Karpas-422 (cell line): ENCODE data around the gene FZD8. TPM values are rescaled to one million over a fixed set of nuclear protein-coding genes. Genes with fewer than 3 reads are reported as not detected.

Experiments used
- DNase-seq: peaks from one replicate; pipeline ENCODE4 v3.0.0-alpha.2; 2015
- H2AFZ ChIP-seq: fragments of 200-600 bp; sonication (generic); 2 replicates; pipeline ENCODE4 v1.6.1; 2014; ENCODE audit warnings: antibody characterized with exemption, low read length, mixed read lengths
- H3K27ac ChIP-seq: fragments of 200-600 bp; sonication (generic); 2 replicates; pipeline ENCODE4 v1.5.1; 2014; ENCODE audit warnings: mild to moderate bottlenecking, low read length, moderate library complexity
- H3K27me3 ChIP-seq: fragments of 200-600 bp; sonication (generic); 2 replicates; pipeline ENCODE4 v1.6.1; 2014; ENCODE audit warnings: low read length, mixed read lengths
- H3K36me3 ChIP-seq: fragments of 200-600 bp; sonication (generic); 2 replicates; pipeline ENCODE4 v1.6.1; 2014; ENCODE audit warnings: low read length, mixed read lengths; ENCODE audit not compliant: insufficient read depth
- H3K4me1 ChIP-seq: fragments of 200-600 bp; sonication (generic); 2 replicates; pipeline ENCODE4 v1.6.1; 2014; ENCODE audit warnings: mild to moderate bottlenecking, low read length, mixed read lengths
- H3K4me2 ChIP-seq: fragments of 200-600 bp; sonication (generic); 2 replicates; pipeline ENCODE4 v1.6.1; 2014; ENCODE audit warnings: low read length, low read depth, mild to moderate bottlenecking; ENCODE audit not compliant: poor library complexity, severe bottlenecking
- H3K4me3 ChIP-seq: fragments of 200-600 bp; sonication (generic); 2 replicates; pipeline ENCODE4 v1.5.1; 2014; ENCODE audit warnings: mild to moderate bottlenecking, antibody characterized with exemption, low read length, mixed read lengths
- H3K79me2 ChIP-seq: fragments of 200-600 bp; sonication (generic); 2 replicates; pipeline ENCODE4 v1.6.1; 2014; ENCODE audit warnings: mild to moderate bottlenecking, low read length, mixed read lengths
- H3K9ac ChIP-seq: fragments of 200-600 bp; sonication (generic); 2 replicates; pipeline ENCODE4 v1.6.0; 2014; ENCODE audit warnings: low read length
- H3K9me2 ChIP-seq: fragments of 200-600 bp; sonication (generic), shearing (Covaris generic); replicated peaks from 2 replicates; pipeline ENCODE4 v1.6.0; 2014; ENCODE audit warnings: mild to moderate bottlenecking, low read length, moderate library complexity; ENCODE audit not compliant: insufficient read depth
- H3K9me3 ChIP-seq: fragments of 300-700, 200-600 bp; sonication (generic); 2 replicates; pipeline ENCODE4 v1.6.1; 2014; ENCODE audit warnings: low read length, mixed read lengths
- H4K20me1 ChIP-seq: fragments of 200-600 bp; sonication (generic); 2 replicates; pipeline ENCODE4 v1.6.1; 2014; ENCODE audit warnings: mild to moderate bottlenecking, antibody characterized with exemption, low read length, low read depth; ENCODE audit not compliant: insufficient read depth
- total RNA-seq: library from RNA; depleted of rRNA; stranded (reverse); fragments of >200 nt; shearing (Covaris generic); gene quantifications from 2 replicates; pipeline ENCODE4 v1.2.3, GENCODE V29; 2014; ENCODE audit warnings: low replicate concordance

Gene FZD8
- total RNA-seq, 1 experiment from 2014 or later = 0.52 TPM

DNA sequence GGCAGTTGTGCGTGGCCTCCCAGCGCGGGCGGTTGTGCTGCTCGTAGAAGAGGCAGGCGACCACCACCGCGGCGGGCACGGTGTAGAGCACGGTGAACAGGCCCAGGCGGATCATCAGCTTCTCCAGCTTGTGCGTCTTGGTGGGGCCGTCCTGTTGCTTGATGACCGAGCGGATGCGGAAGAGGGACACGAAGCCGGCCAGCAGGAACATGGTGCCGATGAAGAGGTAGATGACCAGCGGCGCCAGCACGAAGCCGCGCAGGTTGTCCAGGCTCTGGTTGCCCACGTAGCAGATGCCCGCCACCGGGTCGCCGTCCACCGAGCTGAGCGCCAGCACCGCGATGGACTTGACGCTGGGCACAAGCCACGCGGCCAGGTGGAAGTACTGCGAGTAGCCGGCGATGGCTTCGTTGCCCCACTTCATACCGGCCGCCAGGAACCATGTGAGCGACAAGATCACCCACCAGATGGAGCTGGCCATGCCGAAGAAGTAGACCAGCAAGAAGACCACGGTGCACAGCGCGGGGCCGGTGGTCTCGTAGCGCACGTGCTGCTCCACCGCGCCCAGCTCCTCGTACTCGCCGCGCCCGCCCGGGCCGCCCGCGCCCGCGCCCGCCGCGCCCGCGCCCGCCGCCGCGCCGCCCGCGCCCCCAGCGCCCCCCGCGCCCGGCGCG lies 2.2 kb downstream of the FZD8 start:
- H3K4me1 ChIP-seq = no peaks in the 10 kb centered on the region
- H3K9ac ChIP-seq = no peak overlapping the region
- H3K9me2 ChIP-seq = no peaks in the 10 kb centered on the region
- DNase-seq = no peak
- no peaks in the 10 kb centered on the region for H3K79me2 ChIP-seq
- no peaks in the 10 kb centered on the region for H3K9me3 ChIP-seq
- no peak overlapping the region for H3K4me3 ChIP-seq
- no peak overlapping the region for H2AFZ ChIP-seq
- H3K4me2 ChIP-seq = no peak overlapping the region
- no peaks in the 10 kb centered on the region for H3K27me3 ChIP-seq
- H3K36me3 ChIP-seq = no peaks in the 10 kb centered on the region
- H3K27ac ChIP-seq = no peak overlapping the region
- no peaks in the 10 kb centered on the region for H4K20me1 ChIP-seq

DNA sequence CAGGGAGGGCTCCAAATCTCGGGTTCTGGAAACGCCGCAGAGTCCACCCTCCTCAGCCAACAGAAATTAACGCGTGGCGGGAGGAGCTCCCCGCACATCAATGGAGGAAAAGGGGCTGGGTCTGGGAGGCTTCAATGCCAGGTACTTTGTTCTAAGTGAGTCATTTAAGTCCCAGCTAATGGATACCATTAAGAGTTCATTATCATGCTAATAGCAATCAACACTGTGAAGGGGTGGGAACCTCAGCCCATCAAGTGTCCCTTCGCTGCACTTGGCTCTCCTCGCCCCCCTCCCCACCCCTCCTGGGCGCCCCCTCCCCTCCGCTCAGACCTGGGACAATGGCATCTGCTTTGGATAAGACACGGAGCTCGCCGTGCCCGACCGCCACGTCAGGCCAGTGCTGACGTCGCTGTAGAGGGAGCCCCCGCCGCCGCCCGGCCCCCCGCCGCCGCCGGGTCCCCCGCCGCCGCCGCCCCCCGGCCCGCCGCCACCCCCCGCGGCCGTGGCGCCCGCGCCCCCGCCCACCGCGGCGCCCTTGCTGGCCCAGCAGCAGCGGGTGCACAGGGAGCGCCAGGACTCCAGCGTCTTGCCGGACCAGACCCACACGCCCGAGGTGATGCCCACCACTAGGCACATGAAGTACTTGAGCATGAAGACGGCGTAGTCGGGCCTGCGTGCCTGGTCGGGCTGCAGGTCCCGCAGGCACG lies 2.9 kb downstream of the FZD8 start:
- Histone ChIP-seq H3K79me2 (no peaks in the 10 kb centered on the region), H2AFZ (no peak overlapping the region), H3K4me2 (no peak overlapping the region), H3K4me3 (no peak overlapping the region), H3K36me3 (no peaks in the 10 kb centered on the region), H4K20me1 (no peaks in the 10 kb centered on the region), H3K9me3 (no peaks in the 10 kb centered on the region), H3K9me2 (no peaks in the 10 kb centered on the region), H3K4me1 (no peaks in the 10 kb centered on the region), H3K9ac (no peak overlapping the region), H3K27me3 (no peaks in the 10 kb centered on the region), H3K27ac (no peak overlapping the region)
- no peak for DNase-seq

DNA sequence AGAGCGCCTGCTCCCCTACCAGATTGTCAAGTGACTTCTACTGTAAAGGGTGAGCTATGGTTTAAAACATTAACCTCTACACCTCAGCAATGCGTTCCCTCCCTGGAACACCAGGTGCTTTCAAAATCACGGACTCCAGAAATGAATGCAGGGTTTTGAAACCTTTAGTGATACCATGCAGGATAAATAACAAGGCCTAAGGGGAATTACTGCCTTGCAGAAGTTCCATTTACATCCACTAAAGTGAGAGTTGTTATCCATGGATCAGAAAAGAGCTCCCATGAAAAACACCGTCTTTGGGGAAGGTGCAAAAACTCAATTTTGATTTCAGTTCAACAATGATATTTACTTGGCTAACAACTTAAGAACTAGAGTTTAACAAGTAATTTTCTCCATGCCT lies 4.0 kb downstream of the FZD8 start:
- Histone ChIP-seq H3K4me2 (no peak overlapping the region), H3K9ac (no peak overlapping the region), H3K27me3 (no peaks in the 10 kb centered on the region), H2AFZ (no peak overlapping the region), H3K79me2 (no peaks in the 10 kb centered on the region), H3K36me3 (no peaks in the 10 kb centered on the region), H3K9me3 (no peaks in the 10 kb centered on the region), H3K9me2 (no peaks in the 10 kb centered on the region), H3K4me1 (no peaks in the 10 kb centered on the region), H3K4me3 (no peak overlapping the region), H4K20me1 (no peaks in the 10 kb centered on the region), H3K27ac (no peak overlapping the region)
- no peak for DNase-seq

DNA sequence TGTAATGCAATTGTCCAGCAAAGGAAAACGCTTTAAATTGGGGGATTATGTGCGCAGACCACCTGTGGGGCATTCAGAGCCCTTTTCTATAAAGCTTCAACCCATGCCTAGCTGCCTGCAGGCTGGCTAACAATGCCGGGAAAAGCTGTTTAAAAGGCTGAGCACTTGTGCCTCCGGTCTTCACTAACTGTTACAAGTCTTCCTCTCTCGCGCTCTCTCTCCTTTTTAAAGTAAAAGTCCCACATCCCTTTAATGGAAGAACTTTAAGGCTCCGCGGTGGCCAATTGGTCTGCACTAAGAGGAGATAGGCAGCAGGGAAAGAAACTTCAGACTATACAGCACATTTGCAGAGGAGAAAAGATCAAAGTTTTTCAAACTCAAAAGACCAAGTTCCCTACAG lies 4.6 kb downstream of the FZD8 start:
- no peaks in the 10 kb centered on the region for H3K9me3 ChIP-seq
- H3K79me2 ChIP-seq = no peaks in the 10 kb centered on the region
- H3K9me2 ChIP-seq = no peaks in the 10 kb centered on the region
- H4K20me1 ChIP-seq = no peaks in the 10 kb centered on the region
- no peaks in the 10 kb centered on the region for H3K4me1 ChIP-seq
- no peaks in the 10 kb centered on the region for H3K27me3 ChIP-seq
- no peak overlapping the region for H2AFZ ChIP-seq
- no peaks in the 10 kb centered on the region for H3K36me3 ChIP-seq
- no peak overlapping the region for H3K4me3 ChIP-seq
- H3K4me2 ChIP-seq = no peak overlapping the region
- no peak overlapping the region for H3K9ac ChIP-seq
- DNase-seq = no peak
- H3K27ac ChIP-seq = no peak overlapping the region

DNA sequence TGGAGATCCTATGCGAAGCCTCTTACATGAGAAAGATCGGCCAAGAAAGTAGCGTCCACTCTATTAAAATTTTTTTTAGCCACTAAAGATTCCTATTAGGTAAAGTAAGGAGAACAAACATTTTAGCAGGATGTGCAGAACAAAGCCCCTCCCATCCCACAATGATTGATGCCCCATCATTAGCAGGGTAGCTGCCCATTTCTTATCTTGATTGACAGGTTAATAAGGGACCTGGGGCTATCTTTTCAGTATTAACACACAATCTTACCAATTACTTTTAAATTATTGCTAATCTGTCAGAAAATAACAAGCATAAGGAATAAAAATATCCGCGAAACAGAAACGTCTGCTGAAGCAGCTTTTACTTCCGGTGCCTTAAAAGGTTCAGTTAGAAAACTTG lies 5.1 kb downstream of the FZD8 start:
- H3K4me3 ChIP-seq = no peak overlapping the region
- H3K27me3 ChIP-seq = no peaks in the 10 kb centered on the region
- H3K9me3 ChIP-seq = no peaks in the 10 kb centered on the region
- DNase-seq = no peak
- no peak overlapping the region for H3K4me2 ChIP-seq
- no peaks in the 10 kb centered on the region for H3K36me3 ChIP-seq
- no peak overlapping the region for H3K27ac ChIP-seq
- H3K9ac ChIP-seq = no peak overlapping the region
- no peaks in the 10 kb centered on the region for H4K20me1 ChIP-seq
- H3K4me1 ChIP-seq = no peaks in the 10 kb centered on the region
- H2AFZ ChIP-seq = no peak overlapping the region
- H3K79me2 ChIP-seq = no peaks in the 10 kb centered on the region
- no peaks in the 10 kb centered on the region for H3K9me2 ChIP-seq

DNA sequence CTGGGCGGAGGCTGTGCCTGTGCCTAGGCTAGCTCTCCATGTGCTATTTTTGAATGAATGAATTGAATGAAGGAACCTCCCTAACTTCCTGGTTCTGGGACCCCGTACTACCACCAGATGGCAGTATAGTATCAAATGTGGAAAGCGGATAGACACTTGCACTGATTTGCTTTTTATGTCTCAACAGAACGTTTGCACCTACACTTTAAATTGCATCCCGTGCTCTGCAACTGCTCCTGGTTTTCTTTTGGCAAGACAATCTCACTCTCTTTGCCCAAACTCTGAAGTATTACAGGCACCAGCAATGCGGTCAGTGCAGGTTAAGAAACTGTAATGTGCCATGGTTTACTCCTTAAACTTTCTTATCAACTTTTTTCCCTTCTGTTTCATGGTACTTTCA lies 6.5 kb downstream of the FZD8 start:
- peak; percentile 91 for DNase-seq
- no peaks in the 10 kb centered on the region for H3K4me1 ChIP-seq
- H3K9me3 ChIP-seq = no peaks in the 10 kb centered on the region
- H3K9ac ChIP-seq = no peak overlapping the region
- H4K20me1 ChIP-seq = no peaks in the 10 kb centered on the region
- H3K79me2 ChIP-seq = no peaks in the 10 kb centered on the region
- H3K36me3 ChIP-seq = no peaks in the 10 kb centered on the region
- no peak overlapping the region for H2AFZ ChIP-seq
- no peaks in the 10 kb centered on the region for H3K9me2 ChIP-seq
- H3K4me3 ChIP-seq = no peak overlapping the region
- H3K4me2 ChIP-seq = no peak overlapping the region
- H3K27me3 ChIP-seq = no peaks in the 10 kb centered on the region
- H3K27ac ChIP-seq = no peak overlapping the region

DNA sequence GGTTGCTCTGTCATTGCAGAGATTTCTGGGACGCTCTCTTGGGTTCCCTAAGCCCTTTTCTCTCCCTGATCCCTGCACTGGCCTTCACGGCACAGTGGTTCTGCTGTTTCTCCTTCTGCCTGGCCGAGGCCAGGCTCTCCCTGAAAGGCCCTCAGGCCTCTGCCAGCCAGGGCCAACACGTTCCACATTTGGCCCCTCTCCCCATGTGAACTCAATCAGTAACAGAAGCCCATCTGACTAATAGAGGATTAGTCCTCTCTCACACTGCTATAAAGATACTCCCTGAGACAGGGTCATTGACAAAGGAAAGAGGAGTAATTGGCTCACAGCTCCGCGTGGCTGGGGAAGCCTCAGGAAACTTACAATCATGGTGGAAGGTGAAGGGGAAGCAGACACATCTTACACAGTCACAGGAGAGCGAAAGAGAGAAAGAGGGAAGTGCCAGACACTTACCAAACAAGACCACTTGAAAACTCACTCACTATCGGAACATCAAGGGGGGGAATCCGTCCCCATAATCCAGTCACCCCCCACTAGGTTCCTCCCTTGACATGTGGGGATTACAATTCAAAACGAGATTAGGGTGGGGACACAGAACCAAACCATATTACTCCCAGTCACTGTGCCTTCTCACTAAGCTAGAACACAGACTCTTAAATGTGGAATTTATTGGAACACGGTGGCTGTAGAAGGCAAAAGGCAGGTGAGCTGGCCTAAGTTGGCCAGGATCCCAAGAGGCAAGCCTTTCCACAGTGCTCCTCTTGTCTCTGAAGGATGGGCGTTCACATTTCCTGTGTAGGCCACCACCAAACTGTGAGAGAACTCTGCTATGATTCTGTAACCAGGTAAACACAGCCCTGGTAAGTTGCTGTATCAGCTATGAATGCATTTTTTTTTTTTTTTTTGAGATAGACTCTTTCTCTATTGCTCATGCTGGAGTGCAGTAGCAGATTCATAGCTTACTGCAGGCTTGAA lies 8.8 kb downstream of the FZD8 start:
- Histone ChIP-seq H4K20me1 (no peaks in the 10 kb centered on the region), H3K36me3 (no peaks in the 10 kb centered on the region), H3K79me2 (no peaks in the 10 kb centered on the region), H3K9me3 (no peaks in the 10 kb centered on the region), H3K9ac (no peak overlapping the region), H3K9me2 (no peaks in the 10 kb centered on the region), H3K4me3 (no peak overlapping the region), H3K4me1 (no peaks in the 10 kb centered on the region), H2AFZ (no peak overlapping the region), H3K27ac (no peak overlapping the region), H3K4me2 (no peak overlapping the region), H3K27me3 (no peaks in the 10 kb centered on the region)
- no peak for DNase-seq

DNA sequence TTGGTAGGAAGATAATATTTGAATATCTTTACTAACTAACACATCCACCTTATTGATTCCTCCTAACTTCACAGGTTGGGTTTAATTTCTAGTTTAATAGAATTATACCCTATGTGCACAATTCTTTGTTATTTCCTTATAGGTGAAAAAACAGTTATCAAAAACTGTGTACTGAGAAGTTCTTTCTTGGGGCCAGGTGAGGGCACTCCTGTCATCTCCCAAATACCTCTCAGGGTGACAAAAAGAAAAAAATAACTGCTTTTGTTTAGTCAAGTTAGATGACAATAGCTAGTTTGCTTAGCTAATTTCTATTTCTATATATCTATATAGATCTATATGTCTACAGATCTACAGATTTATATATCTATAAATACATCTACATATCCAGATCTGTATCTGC lies 10.1 kb downstream of the FZD8 start:
- no peak overlapping the region for H3K9ac ChIP-seq
- H3K4me2 ChIP-seq = no peak overlapping the region
- H3K79me2 ChIP-seq = no peaks in the 10 kb centered on the region
- no peak for DNase-seq
- no peaks in the 10 kb centered on the region for H3K4me1 ChIP-seq
- no peaks in the 10 kb centered on the region for H3K9me2 ChIP-seq
- H4K20me1 ChIP-seq = no peaks in the 10 kb centered on the region
- no peak overlapping the region for H2AFZ ChIP-seq
- H3K36me3 ChIP-seq = no peaks in the 10 kb centered on the region
- H3K27ac ChIP-seq = no peak overlapping the region
- no peaks in the 10 kb centered on the region for H3K9me3 ChIP-seq
- no peak overlapping the region for H3K4me3 ChIP-seq
- no peaks in the 10 kb centered on the region for H3K27me3 ChIP-seq
